Stimulated activated CD8-positive, alpha-beta memory T cell treated with anti-CD3 and anti-CD28 coated beads, Interleukin-4, amount 100 ng/mL, for 24 hours (primary cell): ENCODE results near the gene TUBB2B.

Experiments
- DNase-seq: peaks from one replicate; pipeline ENCODE4 v3.0.0-alpha.2; 2020; ENCODE audit warnings: low read depth

Gene TUBB2B

GRCh38 chr6:3227363-3228045 lies at the start of gene TUBB2B:
TSS of gene TUBB2B (minus strand) at chr6:3227653. CDS start at chr6:3227543, 110 bp downstream.
- no peak for DNase-seq

GRCh38 chr6:3277251-3277650 lies 49.8 kb upstream of the TUBB2B start:
- DNase-seq = no peak

- no peak for DNase-seq
These were observed 49.0 kb upstream of the TUBB2B start for GRCh38 chr6:3276174-3277167.

- no peak for DNase-seq
These were observed 46.5 kb upstream of the TUBB2B start for GRCh38 chr6:3273707-3274521.

GRCh38 chr6:3272911-3273547 lies 45.6 kb upstream of the TUBB2B start:
- no peak for DNase-seq

GRCh38 chr6:3271756-3272155 lies 44.3 kb upstream of the TUBB2B start:
- DNase-seq = no peak

- DNase-seq = no peak
These were observed 42.8 kb upstream of the TUBB2B start for GRCh38 chr6:3270258-3270657.

- no peak for DNase-seq
These were observed 42.0 kb upstream of the TUBB2B start for GRCh38 chr6:3269281-3269975.

- no peak for DNase-seq
These were observed 41.2 kb upstream of the TUBB2B start for GRCh38 chr6:3268680-3269079.

- no peak for DNase-seq
These were observed 39.7 kb upstream of the TUBB2B start for GRCh38 chr6:3267162-3267561.

- no peak for DNase-seq
These were observed 38.7 kb upstream of the TUBB2B start for GRCh38 chr6:3266170-3266569.

- no peak for DNase-seq
These were observed 38.2 kb upstream of the TUBB2B start for GRCh38 chr6:3265671-3266070.

- no peak for DNase-seq
These were observed 36.9 kb upstream of the TUBB2B start for GRCh38 chr6:3264356-3264755.

GRCh38 chr6:3263096-3263495 lies 35.6 kb upstream of the TUBB2B start:
- no peak for DNase-seq

GRCh38 chr6:3261921-3262320 lies 34.5 kb upstream of the TUBB2B start:
- no peak for DNase-seq

- DNase-seq = no peak
These were observed 34.0 kb upstream of the TUBB2B start for GRCh38 chr6:3261518-3261820.

- DNase-seq = no peak
These were observed 33.5 kb upstream of the TUBB2B start for GRCh38 chr6:3260772-3261517.

GRCh38 chr6:3260296-3260695 lies 32.8 kb upstream of the TUBB2B start:
- DNase-seq = no peak

- peak; percentile 3 for DNase-seq
These were observed 32.1 kb upstream of the TUBB2B start for GRCh38 chr6:3259491-3259958.

- DNase-seq = peak; percentile 92
These were observed 31.5 kb upstream of the TUBB2B start, which contains the start of gene PSMG4 for GRCh38 chr6:3258720-3259490. TSS of gene PSMG4 (plus strand) at chr6:3258947. CDS start at chr6:3259023, 76 bp downstream.
